ENCODE results near the gene ICAM1. TPM values are rescaled to one million over a fixed set of nuclear protein-coding genes. Genes with fewer than 3 reads are reported as not detected.

The ICAM1 gene
- polyA plus RNA-seq, 12 donors, result 5.8 to 20.7 (median 7.8) TPM; not detected in 1

DNA sequence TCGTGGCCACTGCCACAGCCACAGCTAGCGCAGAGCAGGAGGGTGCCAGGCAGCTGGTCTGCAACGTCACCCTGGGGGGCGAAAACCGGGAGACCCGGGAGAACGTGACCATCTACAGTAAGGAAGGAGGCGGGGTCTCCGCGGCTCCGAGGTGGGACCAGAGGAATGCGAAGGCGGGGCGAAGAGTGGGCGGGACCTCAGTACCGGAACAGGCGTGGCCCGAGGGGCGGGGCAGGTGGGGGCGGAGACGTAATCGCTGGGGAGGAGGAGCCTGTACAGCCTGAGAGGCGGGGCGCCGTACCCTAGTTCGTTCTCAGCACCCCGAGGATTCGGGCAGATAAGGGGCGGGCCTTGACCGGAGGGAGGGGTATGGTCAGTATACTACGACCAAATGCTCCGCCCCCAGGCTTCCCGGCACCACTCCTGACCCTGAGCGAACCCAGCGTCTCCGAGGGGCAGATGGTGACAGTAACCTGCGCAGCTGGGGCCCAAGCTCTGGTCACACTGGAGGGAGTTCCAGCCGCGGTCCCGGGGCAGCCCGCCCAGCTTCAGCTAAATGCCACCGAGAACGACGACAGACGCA lies 21.4 kb downstream of the ICAM1 start:
- no peak for DNase-seq

DNA sequence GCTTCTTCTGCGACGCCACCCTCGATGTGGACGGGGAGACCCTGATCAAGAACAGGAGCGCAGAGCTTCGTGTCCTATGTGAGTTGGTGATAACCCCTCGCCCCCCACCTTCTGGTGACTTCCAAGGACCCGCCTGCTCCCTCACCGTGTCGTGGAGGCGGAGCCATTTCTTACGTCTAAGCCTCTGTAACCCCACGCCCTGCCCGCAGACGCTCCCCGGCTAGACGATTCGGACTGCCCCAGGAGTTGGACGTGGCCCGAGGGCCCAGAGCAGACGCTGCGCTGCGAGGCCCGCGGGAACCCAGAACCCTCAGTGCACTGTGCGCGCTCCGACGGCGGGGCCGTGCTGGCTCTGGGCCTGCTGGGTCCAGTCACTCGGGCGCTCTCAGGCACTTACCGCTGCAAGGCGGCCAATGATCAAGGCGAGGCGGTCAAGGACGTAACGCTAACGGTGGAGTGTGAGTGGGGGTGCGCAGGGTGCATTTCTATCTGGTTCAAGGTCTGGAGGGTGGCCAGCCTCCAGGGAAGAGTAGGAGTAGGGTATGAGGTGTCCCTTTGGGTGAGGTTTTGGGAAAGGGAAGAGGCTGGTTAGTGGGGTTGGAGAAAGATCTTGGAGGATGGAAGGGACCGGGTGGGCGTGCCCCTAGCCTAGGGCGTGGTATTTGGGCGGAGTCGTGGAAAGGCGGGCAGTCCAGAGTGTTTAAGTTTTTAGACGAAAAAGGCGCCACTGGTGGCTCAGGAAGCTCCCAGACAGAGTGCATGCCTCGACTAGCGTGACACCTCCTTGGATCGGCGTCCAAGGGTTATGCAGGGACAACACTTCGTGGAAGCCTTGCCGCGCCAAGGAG lies 22.1 kb downstream of the ICAM1 start:
- no peak for DNase-seq

DNA sequence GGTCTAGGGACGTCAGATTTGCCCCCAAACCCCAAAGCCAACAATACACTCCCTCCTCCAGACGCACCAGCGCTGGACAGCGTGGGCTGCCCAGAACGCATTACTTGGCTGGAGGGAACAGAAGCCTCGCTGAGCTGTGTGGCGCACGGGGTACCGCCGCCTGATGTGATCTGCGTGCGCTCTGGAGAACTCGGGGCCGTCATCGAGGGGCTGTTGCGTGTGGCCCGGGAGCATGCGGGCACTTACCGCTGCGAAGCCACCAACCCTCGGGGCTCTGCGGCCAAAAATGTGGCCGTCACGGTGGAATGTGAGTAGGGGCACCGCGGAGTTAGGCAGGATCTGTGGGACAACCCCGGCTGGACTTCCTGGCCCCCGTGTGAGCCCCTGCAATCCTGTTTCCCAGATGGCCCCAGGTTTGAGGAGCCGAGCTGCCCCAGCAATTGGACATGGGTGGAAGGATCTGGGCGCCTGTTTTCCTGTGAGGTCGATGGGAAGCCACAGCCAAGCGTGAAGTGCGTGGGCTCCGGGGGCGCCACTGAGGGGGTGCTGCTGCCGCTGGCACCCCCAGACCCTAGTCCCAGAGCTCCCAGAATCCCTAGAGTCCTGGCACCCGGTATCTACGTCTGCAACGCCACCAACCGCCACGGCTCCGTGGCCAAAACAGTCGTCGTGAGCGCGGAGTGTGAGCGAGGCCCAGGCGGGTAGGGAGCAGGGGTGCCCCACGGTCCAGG lies 22.9 kb downstream of the ICAM1 start:
- DNase-seq, result no peak

DNA sequence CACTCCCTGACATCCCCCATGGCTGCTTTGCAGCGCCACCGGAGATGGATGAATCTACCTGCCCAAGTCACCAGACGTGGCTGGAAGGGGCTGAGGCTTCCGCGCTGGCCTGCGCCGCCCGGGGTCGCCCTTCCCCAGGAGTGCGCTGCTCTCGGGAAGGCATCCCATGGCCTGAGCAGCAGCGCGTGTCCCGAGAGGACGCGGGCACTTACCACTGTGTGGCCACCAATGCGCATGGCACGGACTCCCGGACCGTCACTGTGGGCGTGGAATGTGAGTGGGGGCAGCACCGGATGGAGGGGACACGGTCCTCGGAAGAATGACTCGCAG lies 23.4 kb downstream of the ICAM1 start:
- no peak for DNase-seq

DNA sequence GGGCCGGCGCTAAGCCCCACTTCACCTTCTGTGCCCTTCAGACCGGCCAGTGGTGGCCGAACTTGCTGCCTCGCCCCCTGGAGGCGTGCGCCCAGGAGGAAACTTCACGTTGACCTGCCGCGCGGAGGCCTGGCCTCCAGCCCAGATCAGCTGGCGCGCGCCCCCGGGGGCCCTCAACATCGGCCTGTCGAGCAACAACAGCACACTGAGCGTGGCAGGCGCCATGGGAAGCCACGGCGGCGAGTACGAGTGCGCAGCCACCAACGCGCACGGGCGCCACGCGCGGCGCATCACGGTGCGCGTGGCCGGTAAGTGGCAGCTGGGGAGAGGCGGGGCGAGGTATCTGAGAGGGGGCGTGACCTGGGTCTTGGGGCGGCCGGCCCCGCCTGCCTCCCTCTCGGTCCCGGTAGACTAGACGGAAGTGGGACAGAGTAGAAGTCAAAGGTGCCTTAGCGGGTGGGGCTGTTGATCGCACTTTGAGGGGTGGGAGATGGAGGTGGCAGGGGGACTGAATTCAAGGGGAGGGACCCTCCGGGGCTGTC lies 24.5 kb downstream of the ICAM1 start:
- DNase-seq, result no peak

DNA sequence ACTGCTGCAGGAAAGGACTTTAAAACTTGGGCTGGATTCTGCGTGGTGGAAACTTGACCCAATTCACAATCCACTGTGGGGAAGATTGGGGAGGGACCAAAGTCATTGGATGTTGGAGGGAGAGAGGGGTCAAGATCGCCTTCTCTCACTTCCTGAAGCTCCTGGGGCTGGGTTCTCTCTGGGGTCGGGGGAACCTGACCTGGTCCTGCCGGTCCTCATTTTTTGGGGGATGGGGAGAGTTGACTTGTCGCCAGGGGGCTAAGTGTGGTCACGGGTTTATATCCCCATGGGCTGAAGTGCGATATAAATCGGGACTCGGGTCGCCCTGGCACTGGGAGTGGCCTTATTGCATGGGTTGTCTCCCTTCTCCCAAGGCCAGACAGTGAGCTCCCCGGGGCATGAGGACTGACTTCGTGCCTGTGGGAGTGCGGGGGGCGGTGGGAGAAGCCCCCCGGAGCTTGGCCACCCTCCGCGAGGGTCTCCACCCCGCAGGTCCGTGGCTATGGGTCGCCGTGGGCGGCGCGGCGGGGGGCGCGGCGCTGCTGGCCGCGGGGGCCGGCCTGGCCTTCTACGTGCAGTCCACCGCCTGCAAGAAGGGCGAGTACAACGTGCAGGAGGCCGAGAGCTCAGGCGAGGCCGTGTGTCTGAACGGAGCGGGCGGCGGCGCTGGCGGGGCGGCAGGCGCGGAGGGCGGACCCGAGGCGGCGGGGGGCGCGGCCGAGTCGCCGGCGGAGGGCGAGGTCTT lies 25.1 kb downstream of the ICAM1 start:
- no peak for DNase-seq

DNA sequence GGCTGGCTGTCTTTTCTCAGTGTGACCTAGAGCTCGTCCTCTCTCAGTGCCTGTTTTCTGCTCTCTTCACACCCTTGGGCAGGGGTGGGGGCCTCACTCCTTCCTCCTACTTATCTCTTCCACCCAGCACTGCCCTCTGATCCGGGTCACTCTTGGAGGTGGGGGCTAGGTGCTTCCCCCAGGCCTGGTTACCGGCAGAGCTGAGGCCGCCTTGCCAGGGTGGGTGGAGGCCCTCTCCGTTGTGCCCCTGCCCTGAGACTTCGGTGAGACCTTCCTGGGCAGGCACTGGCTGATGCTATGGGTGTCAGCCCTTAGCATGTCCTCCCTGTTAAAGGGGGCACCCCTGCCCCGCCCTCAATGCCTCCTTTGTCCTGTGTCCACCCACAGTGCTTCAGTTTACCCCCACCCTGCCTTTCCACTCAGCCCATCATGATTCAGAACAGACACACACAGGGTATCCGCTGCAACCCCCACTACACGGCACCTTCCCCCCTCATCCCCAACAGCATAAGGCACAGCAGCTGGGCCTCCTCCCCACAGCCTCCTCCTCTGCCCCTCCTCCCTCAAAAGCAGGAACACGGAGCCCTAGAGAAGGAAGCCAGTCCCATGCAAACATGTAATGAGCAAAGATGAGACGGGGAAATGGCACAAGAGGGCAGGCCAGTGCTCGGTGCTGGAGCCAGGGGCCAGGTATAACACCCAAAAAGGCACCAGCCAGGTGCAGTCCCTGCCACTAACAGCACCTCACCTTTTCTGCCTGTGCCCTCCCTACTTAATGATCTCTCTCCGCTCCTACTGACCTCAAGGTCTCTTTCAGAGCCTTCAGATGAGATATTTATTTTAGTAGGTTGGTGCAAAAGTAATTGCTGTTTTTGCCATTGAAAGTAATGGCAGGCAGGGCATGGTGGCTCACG lies 28.9 kb downstream of the ICAM1 start:
- no peak for DNase-seq

DNA sequence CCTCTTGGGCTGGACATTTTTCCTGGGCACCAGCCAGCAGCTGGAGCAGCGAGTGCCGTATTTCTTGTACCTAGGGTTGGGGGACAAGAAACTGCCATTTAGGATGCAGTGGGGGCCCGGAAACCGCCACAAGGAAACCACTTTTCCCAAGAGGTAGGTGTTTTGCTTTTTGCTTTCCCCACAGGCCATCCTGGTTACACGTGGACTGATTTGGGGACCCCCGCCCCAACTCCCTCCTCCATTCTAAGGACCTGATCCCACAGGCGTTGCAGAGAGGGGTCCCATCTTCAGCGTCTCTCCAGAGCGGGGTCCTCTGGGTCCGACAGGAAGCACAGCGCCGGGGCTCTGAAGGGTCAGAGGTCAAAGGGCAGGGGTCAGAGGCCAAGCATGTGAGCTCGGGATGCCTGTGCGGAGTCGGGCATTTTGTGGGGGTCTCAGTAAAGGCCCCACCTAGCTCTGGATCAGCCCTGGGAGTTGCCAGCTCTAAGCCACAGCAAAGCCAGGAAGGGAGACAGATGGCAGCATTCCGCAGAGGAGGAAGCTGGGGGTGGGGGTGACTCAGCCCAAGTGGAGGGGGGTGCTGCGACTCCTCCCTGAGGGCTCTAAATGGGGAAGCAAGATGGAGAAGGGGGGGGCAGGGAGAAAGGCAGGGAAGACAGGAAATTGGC lies 34.4 kb downstream of the ICAM1 start:
- no peak for DNase-seq

DNA sequence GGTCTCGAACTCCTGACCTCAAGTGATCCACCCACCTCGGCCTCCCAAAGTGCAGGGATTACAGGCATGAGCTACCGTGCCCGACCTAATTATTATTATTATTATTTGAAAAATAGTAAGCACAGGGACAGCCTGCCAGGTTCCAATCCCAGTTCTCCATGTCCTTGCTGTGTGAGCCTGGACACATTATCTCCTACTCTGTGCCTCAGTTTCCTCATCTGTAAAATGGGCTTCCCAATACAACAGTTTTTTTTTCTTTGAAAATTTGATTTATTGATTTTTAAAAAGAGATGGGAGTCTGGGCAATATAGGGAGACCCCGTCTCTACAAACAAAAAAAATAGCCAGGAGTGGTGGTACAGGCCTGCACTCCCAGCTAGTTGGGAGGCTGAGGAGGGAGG lies 35.4 kb downstream of the ICAM1 start:
- no peak for DNase-seq

DNA sequence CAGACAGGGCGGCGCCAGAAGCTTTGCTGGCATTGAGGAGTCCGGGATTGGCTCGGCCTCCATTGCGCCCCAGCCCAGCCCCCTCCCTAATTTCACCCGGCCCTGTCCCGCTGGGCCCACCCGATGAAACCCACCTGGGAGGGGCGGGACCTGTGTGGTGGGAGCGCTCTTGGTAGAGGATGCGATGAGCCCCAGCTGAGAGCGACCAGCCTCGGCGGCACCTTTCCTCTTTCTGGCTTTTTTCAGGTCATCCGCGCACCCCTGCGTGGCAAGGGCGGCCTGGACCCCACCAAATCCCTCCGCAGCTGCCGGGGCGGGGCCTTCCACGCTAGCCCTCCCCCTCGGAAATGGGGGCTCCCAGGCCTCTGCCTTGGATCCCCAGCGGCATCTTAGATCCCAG lies 38.5 kb downstream of the ICAM1 start, which contains the start of gene ZGLP1:
Gene ZGLP1 (minus strand): TSS at position 393 of the 400 bp plus-strand sequence.
- no peak for DNase-seq

DNA sequence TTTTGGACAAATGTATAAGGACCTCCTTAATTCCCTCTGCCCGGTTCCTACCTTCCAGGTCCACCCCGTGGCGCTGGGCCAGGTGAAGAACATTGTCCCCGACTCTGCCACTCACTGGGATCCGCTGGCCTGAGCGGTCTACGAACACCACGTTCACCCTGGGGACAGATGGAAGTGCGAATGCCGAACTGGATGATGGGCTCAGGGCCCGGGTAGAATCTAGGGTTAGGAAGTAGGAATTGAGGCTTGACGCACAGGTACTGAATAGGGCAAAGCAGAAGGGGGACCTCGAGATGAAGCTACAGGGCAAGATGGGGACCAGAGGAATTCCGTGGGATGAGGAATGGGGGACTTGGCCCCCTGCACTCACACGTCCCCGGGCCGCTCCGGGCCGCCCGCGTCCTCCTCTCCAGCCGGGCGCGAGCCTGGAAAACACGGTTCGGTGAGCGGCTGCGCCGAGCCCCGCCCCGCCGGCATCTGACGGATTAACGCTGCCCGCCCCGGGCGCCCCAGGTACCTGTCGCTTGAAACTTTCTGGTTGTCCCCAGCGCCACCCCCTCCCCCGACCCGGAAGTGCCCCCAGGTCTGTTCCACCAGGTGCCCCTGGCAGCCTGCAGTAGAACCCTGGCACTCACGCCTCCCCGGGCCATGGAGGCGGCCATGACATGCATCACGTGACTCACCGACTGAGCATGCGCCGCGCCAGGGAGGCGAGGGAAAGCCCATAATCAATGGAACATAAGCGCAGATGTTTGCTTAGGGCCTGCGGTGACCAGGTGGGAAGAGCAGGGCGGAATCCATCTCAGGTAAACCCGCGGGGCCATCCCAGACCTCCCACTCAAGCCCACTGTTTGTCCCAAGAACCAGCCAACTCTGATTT lies 44.7 kb downstream of the ICAM1 start, which contains the start of gene FDX2:
Gene FDX2 (minus strand): TSS at position 681 of the 880 bp plus-strand sequence. CDS start 19 bp downstream, at position 662.
- DNase-seq, result peak; percentile 88

DNA sequence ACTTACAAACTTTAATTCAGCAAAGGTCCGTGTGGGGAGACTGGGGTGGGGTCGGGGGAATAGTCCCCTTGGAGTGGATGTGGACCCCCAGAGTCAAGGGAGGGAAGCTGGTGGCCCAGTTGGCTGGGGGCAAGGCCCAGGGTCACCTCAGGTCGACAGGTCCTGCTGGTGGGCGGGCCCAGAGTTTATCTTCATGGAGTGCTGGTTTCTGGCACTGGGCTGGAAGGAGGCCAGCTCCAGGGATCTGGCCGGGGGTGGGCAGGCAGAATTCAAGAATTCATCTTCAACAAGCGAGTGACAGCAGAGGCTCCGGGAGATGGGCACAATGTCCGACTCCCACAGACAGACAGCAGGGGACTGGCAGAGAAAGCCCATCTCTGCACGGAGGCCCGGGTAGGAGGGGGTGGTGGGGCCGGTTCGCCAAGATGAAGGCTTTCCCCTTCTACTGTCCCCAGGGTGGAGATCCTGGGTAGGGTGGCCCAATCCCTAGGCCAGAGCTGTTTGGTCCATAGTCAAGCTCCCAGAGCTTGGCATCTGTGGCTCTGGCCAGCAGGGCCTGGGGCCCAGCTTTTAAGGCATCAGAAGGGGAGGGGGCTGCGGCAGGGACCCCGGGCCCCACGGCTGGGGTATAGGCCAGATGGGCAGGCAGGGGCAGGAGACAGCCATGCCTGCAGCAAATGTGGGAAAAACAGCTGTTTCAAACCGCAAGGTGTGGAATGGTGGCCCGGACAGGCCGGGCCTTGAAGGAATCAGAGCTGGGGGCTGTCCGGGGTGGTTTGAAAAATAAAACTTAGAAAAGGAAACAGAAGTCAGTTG lies 45.5 kb downstream of the ICAM1 start:
- DNase-seq, result no peak

DNA sequence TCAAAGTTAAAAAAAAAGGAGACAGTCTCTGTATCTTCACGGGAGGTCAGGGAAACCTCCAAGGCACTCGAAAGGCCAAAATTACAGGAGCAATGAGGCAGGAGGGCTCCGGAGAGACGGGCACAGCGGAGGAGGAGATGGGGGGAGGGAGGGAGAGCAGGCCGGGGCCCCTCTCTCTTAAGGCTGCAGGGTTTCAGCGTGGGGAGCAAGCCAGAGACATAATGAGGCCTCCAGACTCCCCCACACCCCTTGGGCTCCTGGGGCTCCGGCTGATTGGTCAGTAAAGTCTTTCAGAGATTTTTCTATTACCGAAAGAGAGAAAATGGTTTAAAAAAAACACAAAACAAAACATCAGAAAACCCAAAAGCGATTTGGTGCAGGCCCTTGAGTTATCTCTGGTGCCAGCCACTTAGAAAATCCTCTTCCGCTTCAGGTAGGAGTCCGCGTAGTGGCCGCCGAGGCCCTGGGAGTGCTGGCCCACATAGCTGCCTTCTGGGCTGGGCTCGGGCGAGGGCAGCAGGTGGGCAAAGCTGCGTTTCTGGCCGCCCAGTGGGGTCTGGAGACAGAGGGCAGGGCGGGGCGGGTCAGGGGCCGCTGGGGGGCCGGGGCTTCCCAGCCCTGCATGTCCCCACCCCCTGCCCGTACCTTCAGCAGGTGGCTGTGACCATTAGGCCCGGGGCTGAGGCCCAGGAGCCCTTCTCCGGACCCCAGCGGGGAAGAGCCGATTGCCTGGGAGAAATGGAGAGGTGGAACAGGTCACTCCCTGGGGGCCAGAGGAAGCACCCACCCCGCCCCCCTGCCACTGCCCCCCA lies 46.3 kb downstream of the ICAM1 start:
- no peak for DNase-seq

DNA sequence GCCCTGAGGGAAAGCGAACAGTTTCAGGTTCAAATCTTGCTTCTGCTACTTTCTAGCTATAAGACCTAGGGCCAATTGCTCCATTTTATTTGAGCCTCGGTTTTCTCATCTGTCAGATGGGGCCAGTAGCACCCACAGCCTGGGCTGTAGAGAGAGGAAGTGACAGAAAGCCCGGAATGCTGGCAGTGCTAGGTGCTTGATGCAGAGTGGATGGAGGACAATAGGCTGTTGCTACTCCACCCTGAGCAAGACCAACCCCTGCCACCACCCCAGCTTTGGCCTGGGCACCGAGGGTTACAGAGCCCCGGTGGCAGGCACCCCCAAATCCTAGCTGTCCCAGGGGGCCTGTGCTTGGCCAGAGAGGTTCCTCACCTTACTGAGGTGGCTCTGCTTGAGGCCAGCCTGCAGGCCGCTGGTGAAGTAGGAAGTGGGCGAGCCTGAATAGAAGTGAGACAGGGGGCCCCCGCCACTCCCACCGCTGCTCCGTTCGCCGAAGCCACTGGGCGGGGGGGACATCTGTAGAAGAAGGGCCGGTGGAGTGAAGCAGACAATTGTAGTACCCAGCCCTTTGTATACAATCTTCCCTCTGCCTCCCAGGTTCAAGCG lies 47.0 kb downstream of the ICAM1 start:
- no peak for DNase-seq

DNA sequence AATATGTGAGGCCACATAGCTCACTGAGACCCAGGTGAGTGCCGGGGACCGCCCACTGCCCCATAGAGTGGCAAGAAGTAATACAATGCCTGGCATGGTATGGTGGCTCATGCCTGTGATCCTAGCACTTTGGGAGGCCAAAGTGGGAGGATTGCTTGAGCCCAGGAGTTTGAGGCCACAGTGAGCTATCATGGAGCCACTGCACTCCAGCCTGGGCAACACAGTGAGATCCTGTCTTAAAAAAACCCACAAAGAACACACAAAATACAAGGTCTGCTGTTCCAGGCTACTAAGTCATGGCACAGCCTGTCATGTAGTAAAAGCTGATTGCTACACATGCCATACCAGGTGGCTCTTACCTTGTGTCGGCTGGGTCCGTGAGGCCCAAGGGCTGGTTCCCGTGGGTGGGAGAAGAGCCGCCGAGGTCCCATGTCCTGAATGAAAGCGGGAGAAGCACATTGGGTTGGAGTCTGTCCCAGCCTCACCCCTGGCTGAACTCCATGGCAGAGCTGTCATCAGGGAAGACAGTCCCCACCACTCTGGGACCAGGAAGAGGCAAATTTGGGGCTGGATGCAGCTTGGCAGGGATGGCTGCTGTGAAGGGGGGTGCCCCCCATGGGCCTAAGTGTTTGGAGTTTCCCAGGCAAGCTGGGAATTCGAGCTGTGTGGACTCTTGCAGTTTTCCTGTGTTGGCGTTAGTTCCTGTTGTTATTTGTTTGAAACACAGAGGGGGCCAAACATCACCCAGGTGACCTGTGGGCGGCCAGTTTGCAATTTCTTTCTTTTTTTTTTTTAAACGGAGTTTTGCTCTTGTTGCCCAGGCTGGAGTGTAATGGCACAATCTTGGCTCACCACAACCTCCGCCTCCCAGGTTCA lies 48.1 kb downstream of the ICAM1 start:
- no peak for DNase-seq
